Measurements from ENCODE around the gene RAPGEF6.

The RAPGEF6 gene

GRCh38 chr5:131413605-131414559 lies 221.1 kb downstream of the RAPGEF6 start:
- TF ChIP-seq EZH2phosphoT487 (IDR thresholded peaks at IDR 0.05; ENCODE audit: low read depth) (no peak), CTCF (IDR thresholded peaks at IDR 0.05; ENCODE audit: low read depth, low read length) (no peak)
- Histone ChIP-seq H3K36me3 (replicated peaks; ENCODE audit: low read depth, low read length) (peaks cover 10% of the 10 kb centered on the region), H3K4me2 (ENCODE audit: low read length) (peak overlapping the region; percentile 44), H3K27ac (ENCODE audit: low read length) (peak overlapping the region; percentile 44), H3K9ac (ENCODE audit: low read length) (no peak overlapping the region; the same call in 1 of the 2 replicates), H3K4me3 (ENCODE audit: low read length) (0 out of 2 replicates have a peak overlapping the region, but pooled peaks have one; percentile 27), H3K9me3 (ENCODE audit: insufficient read depth, low read length) (no peaks in the 10 kb centered on the region), H3K27me3 (ENCODE audit: low read depth, low read length) (no peaks in the 10 kb centered on the region), H2AFZ (ENCODE audit: low read depth, low read length) (no peak overlapping the region), H3K4me1 (ENCODE audit: low read length) (peaks cover 32% of the 10 kb centered on the region), H3K79me2 (ENCODE audit: low read length) (peaks cover 8% of the 10 kb centered on the region), H4K20me1 (ENCODE audit: insufficient read depth, low read length) (no peaks in the 10 kb centered on the region)

- no peak overlapping the region for H2AFZ ChIP-seq (ENCODE audit: low read depth, low read length)
- H3K27ac ChIP-seq (ENCODE audit: low read length) = no peak overlapping the region
- peaks cover 27% of the 10 kb centered on the region for H3K36me3 ChIP-seq (replicated peaks; ENCODE audit: low read depth, low read length)
- H3K9ac ChIP-seq (ENCODE audit: low read length) = no peak overlapping the region
- H3K4me3 ChIP-seq (ENCODE audit: low read length) = no peak overlapping the region
- peaks cover 6% of the 10 kb centered on the region; the same call in 1 of the 2 replicates for H3K9me3 ChIP-seq (ENCODE audit: insufficient read depth, low read length)
- H3K27me3 ChIP-seq (ENCODE audit: low read depth, low read length) = no peaks in the 10 kb centered on the region
- H3K4me2 ChIP-seq (ENCODE audit: low read length) = no peak overlapping the region
- TF ChIP-seq EZH2phosphoT487 (IDR thresholded peaks at IDR 0.05; ENCODE audit: low read depth) = no peak
- no peak for TF ChIP-seq CTCF (IDR thresholded peaks at IDR 0.05; ENCODE audit: low read depth, low read length)
- H3K79me2 ChIP-seq (ENCODE audit: low read length) = no peaks in the 10 kb centered on the region
- H3K4me1 ChIP-seq (ENCODE audit: low read length) = no peaks in the 10 kb centered on the region
- no peaks in the 10 kb centered on the region for H4K20me1 ChIP-seq (ENCODE audit: insufficient read depth, low read length)
Measured at GRCh38 chr5:131406975-131407638, 227.9 kb downstream of the RAPGEF6 start.

- Histone ChIP-seq H3K27ac (ENCODE audit: low read length) (no peak overlapping the region), H3K9me3 (ENCODE audit: insufficient read depth, low read length) (peaks cover 9% of the 10 kb centered on the region; the same call in 1 of the 2 replicates), H3K36me3 (replicated peaks; ENCODE audit: low read depth, low read length) (peaks cover 32% of the 10 kb centered on the region), H3K4me3 (ENCODE audit: low read length) (no peak overlapping the region), H4K20me1 (ENCODE audit: insufficient read depth, low read length) (no peaks in the 10 kb centered on the region), H3K4me1 (ENCODE audit: low read length) (no peaks in the 10 kb centered on the region), H2AFZ (ENCODE audit: low read depth, low read length) (no peak overlapping the region), H3K79me2 (ENCODE audit: low read length) (no peaks in the 10 kb centered on the region), H3K4me2 (ENCODE audit: low read length) (no peak overlapping the region), H3K9ac (ENCODE audit: low read length) (no peak overlapping the region), H3K27me3 (ENCODE audit: low read depth, low read length) (no peaks in the 10 kb centered on the region)
- TF ChIP-seq EZH2phosphoT487 (IDR thresholded peaks at IDR 0.05; ENCODE audit: low read depth) (no peak), CTCF (IDR thresholded peaks at IDR 0.05; ENCODE audit: low read depth, low read length) (no peak)
Measured at GRCh38 chr5:131406076-131406475, 229.0 kb downstream of the RAPGEF6 start.

GRCh38 chr5:131405674-131406073 lies 229.4 kb downstream of the RAPGEF6 start:
- Histone ChIP-seq H3K4me1 (ENCODE audit: low read length) (no peaks in the 10 kb centered on the region), H4K20me1 (ENCODE audit: insufficient read depth, low read length) (no peaks in the 10 kb centered on the region), H3K79me2 (ENCODE audit: low read length) (no peaks in the 10 kb centered on the region), H3K9me3 (ENCODE audit: insufficient read depth, low read length) (peaks cover 9% of the 10 kb centered on the region; the same call in 1 of the 2 replicates), H3K36me3 (replicated peaks; ENCODE audit: low read depth, low read length) (peaks cover 36% of the 10 kb centered on the region), H3K27me3 (ENCODE audit: low read depth, low read length) (no peaks in the 10 kb centered on the region), H3K27ac (ENCODE audit: low read length) (no peak overlapping the region), H3K4me2 (ENCODE audit: low read length) (no peak overlapping the region), H3K4me3 (ENCODE audit: low read length) (no peak overlapping the region), H2AFZ (ENCODE audit: low read depth, low read length) (no peak overlapping the region), H3K9ac (ENCODE audit: low read length) (no peak overlapping the region)
- TF ChIP-seq CTCF (IDR thresholded peaks at IDR 0.05; ENCODE audit: low read depth, low read length) (no peak), EZH2phosphoT487 (IDR thresholded peaks at IDR 0.05; ENCODE audit: low read depth) (no peak)
